GM23338 (cell line): ENCODE data around the gene BCKDK.

Experiments
- CREB1 ChIP-seq: fragments of 250-450 bp; sonication (Bioruptor Pico); IDR thresholded peaks from 2 replicates; pipeline ENCODE4 v1.5.0; 2020; ENCODE audit warnings: low read depth, mild to moderate bottlenecking, moderate library complexity
- CTCF ChIP-seq, 2 experiments: fragments of 200-600 bp in 1 of 2; sonication (generic) in 1 of 2; conservative IDR thresholded peaks; 2 replicates each; pipeline versions ENCODE4 v1.5.1 to v1.6.1; 2016 to 2017; ENCODE audit warnings: antibody characterized with exemption in 2 of 2, low read depth in 2 of 2, mild to moderate bottlenecking in 2 of 2, moderate library complexity in 1 of 2
- EZH2 ChIP-seq: fragments of 200-600 bp; sonication (generic); IDR thresholded peaks from one replicate; pipeline ENCODE4 v1.8.0; 2017; ENCODE audit warnings: antibody characterized with exemption, mild to moderate bottlenecking, low read depth; ENCODE audit not compliant: unreplicated experiment
- EZH2phosphoT487 ChIP-seq: fragments of 200-600 bp; sonication (generic); IDR thresholded peaks from one replicate; pipeline ENCODE4 v1.8.1; 2018; ENCODE audit warnings: antibody characterized with exemption; ENCODE audit not compliant: unreplicated experiment
- JUNB ChIP-seq: IDR thresholded peaks from one replicate; pipeline ENCODE4 v1.6.1; 2016; ENCODE audit warnings: antibody characterized with exemption; ENCODE audit not compliant: unreplicated experiment
- NANOG ChIP-seq: IDR thresholded peaks from 2 replicates; pipeline ENCODE4 v1.6.1; 2016; ENCODE audit warnings: antibody characterized with exemption, borderline replicate concordance
- POLR2AphosphoS5 ChIP-seq: IDR thresholded peaks from 2 replicates; pipeline ENCODE4 v1.6.1; 2016; ENCODE audit warnings: antibody characterized with exemption, low read depth
- REST ChIP-seq: IDR thresholded peaks from one replicate; pipeline ENCODE4 v1.6.1; 2018; ENCODE audit warnings: antibody characterized with exemption; ENCODE audit not compliant: unreplicated experiment
- STAT1 ChIP-seq: IDR thresholded peaks from one replicate; pipeline ENCODE4 v1.6.1; 2016; ENCODE audit warnings: antibody characterized with exemption; ENCODE audit not compliant: unreplicated experiment
- ZNF114 ChIP-seq: fragments of 250-450 bp; sonication (Bioruptor Pico); IDR thresholded peaks from 2 replicates; pipeline ENCODE4 v1.5.0; 2020; ENCODE audit warnings: mild to moderate bottlenecking, moderate library complexity
- TF ChIP-seq, protein P1 (sequence below): fragments of 250-450 bp; sonication (Bioruptor Pico); IDR thresholded peaks from 2 replicates; pipeline ENCODE4 v1.5.0; 2020; ENCODE audit warnings: mild to moderate bottlenecking, moderate library complexity

- TF ChIP-seq CTCF (conservative IDR thresholded peaks at IDR 0.05; ENCODE audit: low read depth in 2 of 2), result no peak
- TF ChIP-seq EZH2, result no peak
- TF ChIP-seq POLR2AphosphoS5, result no peak
- TF ChIP-seq REST, result no peak
- TF ChIP-seq EZH2phosphoT487, result no peak
- no peak for TF ChIP-seq ZNF114 (CRISPR knock-in tag)
- TF ChIP-seq NANOG, result no peak
- TF ChIP-seq CREB1 (CRISPR knock-in tag), result no peak
- no peak for TF ChIP-seq JUNB
- no peak for TF ChIP-seq STAT1
- TF ChIP-seq, protein P1, sequence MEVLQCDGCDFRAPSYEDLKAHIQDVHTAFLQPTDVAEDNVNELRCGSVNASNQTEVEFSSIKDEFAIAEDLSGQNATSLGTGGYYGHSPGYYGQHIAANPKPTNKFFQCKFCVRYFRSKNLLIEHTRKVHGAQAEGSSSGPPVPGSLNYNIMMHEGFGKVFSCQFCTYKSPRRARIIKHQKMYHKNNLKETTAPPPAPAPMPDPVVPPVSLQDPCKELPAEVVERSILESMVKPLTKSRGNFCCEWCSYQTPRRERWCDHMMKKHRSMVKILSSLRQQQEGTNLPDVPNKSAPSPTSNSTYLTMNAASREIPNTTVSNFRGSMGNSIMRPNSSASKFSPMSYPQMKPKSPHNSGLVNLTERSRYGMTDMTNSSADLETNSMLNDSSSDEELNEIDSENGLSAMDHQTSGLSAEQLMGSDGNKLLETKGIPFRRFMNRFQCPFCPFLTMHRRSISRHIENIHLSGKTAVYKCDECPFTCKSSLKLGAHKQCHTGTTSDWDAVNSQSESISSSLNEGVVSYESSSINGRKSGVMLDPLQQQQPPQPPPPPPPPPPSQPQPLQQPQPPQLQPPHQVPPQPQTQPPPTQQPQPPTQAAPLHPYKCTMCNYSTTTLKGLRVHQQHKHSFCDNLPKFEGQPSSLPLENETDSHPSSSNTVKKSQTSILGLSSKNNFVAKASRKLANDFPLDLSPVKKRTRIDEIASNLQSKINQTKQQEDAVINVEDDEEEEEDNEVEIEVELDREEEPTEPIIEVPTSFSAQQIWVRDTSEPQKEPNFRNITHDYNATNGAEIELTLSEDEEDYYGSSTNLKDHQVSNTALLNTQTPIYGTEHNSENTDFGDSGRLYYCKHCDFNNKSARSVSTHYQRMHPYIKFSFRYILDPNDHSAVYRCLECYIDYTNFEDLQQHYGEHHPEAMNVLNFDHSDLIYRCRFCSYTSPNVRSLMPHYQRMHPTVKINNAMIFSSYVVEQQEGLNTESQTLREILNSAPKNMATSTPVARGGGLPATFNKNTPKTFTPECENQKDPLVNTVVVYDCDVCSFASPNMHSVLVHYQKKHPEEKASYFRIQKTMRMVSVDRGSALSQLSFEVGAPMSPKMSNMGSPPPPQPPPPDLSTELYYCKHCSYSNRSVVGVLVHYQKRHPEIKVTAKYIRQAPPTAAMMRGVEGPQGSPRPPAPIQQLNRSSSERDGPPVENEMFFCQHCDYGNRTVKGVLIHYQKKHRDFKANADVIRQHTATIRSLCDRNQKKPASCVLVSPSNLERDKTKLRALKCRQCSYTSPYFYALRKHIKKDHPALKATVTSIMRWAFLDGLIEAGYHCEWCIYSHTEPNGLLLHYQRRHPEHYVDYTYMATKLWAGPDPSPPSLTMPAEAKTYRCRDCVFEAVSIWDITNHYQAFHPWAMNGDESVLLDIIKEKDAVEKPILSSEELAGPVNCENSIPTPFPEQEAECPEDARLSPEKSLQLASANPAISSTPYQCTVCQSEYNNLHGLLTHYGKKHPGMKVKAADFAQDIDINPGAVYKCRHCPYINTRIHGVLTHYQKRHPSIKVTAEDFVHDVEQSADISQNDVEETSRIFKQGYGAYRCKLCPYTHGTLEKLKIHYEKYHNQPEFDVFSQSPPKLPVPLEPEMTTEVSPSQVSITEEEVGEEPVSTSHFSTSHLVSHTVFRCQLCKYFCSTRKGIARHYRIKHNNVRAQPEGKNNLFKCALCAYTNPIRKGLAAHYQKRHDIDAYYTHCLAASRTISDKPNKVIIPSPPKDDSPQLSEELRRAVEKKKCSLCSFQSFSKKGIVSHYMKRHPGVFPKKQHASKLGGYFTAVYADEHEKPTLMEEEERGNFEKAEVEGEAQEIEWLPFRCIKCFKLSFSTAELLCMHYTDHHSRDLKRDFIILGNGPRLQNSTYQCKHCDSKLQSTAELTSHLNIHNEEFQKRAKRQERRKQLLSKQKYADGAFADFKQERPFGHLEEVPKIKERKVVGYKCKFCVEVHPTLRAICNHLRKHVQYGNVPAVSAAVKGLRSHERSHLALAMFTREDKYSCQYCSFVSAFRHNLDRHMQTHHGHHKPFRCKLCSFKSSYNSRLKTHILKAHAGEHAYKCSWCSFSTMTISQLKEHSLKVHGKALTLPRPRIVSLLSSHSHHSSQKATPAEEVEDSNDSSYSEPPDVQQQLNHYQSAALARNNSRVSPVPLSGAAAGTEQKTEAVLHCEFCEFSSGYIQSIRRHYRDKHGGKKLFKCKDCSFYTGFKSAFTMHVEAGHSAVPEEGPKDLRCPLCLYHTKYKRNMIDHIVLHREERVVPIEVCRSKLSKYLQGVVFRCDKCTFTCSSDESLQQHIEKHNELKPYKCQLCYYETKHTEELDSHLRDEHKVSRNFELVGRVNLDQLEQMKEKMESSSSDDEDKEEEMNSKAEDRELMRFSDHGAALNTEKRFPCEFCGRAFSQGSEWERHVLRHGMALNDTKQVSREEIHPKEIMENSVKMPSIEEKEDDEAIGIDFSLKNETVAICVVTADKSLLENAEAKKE, result no peak
Observed at GRCh38 chr16:31077024-31077423, 31.2 kb upstream of the BCKDK start.
